Rectal smooth muscle tissue (tissue), 1 donor: ENCODE measurements around the gene GON7.
"Not testable (repeated sequence)": the region's sequence is repeated elsewhere in the genome, so short reads cannot be mapped to it uniquely, and the experiment has no call there.

Experiments used
- H3K27ac ChIP-seq: one replicate; pipeline ENCODE4 v1.7.0; 2013; ENCODE audit warnings: low read depth, low read length, inconsistent platforms
- H3K27me3 ChIP-seq: one replicate; pipeline ENCODE4 v1.7.0; 2013; ENCODE audit warnings: low read length; ENCODE audit not compliant: control insufficient read depth, insufficient read depth
- H3K36me3 ChIP-seq: one replicate; pipeline ENCODE4 v1.7.0; 2013; ENCODE audit warnings: low read length; ENCODE audit not compliant: control insufficient read depth, insufficient read depth
- H3K4me1 ChIP-seq: one replicate; pipeline ENCODE4 v1.7.0; 2013; ENCODE audit warnings: low read length; ENCODE audit not compliant: control insufficient read depth, insufficient read depth
- H3K4me3 ChIP-seq: one replicate; pipeline ENCODE4 v1.7.0; 2013; ENCODE audit warnings: low read length
- H3K9ac ChIP-seq: one replicate; pipeline ENCODE4 v1.7.0; 2013; ENCODE audit warnings: low read length

GON7 gene, protein sequence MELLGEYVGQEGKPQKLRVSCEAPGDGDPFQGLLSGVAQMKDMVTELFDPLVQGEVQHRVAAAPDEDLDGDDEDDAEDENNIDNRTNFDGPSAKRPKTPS

DNA sequence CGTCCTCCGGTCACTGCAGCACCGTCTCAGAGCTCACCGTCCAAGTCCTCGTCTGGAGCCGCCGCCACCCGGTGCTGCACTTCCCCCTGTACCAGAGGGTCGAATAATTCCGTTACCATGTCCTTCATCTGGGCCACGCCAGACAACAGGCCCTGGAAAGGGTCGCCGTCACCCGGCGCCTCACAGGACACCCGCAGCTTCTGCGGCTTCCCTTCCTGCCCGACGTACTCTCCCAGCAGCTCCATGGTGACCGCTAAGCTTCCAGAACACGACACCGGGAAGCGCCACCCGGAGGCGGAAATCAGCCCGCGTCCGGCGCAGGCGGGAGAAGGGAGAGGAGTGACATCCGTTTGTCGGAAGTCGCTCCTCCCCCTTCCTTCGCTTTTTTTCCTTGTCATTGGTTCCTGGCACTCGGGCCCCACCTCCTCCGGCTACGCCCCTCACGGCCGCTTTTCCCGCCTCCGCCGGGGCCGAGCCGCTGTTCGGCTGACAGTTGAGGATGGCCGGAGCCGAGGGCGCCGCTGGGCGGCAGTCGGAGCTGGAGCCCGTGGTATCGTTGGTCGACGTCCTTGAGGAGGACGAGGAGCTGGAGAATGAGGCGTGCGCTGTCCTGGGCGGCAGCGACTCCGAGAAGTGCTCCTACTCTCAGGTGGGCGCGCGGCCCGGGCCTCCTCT is at the start of gene GON7, which contains the start of gene UBR7:
GON7 (minus strand) TSS at position 273 of the 675 bp plus-strand sequence; CDS start at position 245, 28 bp downstream.
UBR7 (plus strand) TSS at position 464 of the 675 bp plus-strand sequence; CDS start at position 500, 36 bp downstream.
- Histone ChIP-seq H3K9ac (peak within 1 kb of the TSS; percentile 42), H3K4me3 (peak within 1 kb of the TSS; percentile 80), H3K4me1 (peaks cover 3% of the 10 kb centered on the region), H3K27me3 (no peaks in the 10 kb centered on the region), H3K36me3 (no peaks in the 10 kb centered on the region), H3K27ac (peak within 1 kb of the TSS; percentile 78)

DNA sequence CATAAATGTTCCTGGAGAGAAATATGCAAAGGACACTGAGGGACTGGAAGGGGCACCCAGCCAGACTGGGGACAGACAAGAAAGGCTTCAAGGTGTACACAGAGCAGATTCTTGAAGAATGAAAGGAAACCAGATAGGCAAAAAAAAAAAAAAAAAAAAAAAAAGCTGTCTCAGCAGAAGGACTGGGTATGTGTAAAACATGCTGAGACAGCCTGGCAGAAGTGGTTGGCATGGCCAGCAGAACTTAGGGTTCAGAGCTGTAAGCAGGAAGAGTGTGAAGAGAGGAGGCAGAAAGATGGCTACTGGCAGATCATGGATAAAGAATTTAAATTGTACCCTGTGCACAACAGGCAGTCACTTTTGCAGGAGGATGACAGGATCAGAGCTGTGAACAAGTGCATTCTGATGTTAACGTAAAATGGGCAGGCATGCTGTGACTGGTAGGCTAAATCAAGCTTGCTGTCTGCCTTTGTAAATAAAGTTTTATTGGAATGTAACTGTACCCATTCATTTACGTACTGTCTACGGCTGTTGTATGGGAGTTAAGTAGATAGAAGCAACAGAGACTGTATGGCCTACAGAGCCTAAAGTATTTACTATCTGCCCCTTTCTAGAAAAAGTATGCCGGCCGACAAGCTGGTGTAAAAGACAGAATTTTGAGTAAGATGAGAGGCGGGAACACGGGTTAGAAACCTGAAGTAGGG is 42.4 kb upstream of the GON7 start:
- Histone ChIP-seq H3K9ac (no peak overlapping the region), H3K36me3 (peaks cover 14% of the 10 kb centered on the region), H3K27ac (no peak overlapping the region), H3K4me3 (no peak overlapping the region), H3K27me3 (no peaks in the 10 kb centered on the region), H3K4me1 (no peaks in the 10 kb centered on the region)

DNA sequence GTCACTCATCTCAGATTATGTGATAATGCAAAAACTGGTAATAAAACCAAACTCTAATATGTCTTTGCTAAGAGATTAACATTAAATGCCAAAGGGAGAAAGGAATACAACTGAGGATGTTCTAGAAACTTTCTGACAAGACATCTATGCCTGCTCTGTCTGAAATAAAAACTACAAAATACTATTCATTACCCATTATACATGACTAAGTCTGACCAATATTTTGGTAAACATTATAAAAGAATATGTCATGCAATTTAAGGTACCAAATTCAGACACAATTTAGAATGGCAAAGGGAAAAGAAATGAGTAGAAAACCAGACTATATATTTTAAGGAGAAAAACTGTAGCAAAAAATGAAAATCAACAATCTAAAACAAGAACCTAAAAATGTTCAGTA is 39.7 kb upstream of the GON7 start:
- Histone ChIP-seq H3K4me1 (no peaks in the 10 kb centered on the region), H3K9ac (no peak overlapping the region), H3K4me3 (no peak overlapping the region), H3K36me3 (peaks cover 20% of the 10 kb centered on the region), H3K27ac (no peak overlapping the region), H3K27me3 (no peaks in the 10 kb centered on the region)

DNA sequence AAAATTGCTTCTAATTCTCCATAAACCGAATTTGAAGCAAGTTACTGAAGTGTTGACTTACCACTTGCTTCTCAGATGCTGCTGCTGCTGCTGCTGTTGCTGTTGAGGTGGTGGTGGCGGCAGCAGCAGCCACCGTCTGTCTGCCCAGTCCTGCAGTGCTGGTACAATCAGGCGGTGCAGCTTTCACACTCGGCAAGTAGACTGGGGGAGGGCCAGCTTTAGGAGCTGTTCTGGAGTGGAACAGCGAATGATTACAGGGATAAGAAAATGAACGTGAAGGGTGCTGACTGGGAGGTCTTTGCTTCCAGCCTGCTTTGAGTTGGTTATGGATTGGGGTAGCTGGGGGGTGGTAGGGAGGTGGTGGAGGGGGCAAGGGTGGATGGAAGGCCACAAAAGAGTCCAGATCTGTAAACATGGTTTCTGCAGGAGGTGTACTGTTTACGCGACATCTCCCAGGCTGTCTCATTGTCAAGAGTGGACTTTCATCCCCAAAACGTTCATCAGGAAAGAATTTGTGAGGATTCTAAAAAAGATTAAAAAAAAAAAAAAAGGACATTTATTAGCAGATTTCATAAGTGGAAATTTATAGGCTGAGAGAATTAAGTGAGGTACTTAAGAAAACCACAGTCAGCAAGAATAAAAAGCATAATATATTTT is 39.0 kb upstream of the GON7 start:
- no peak overlapping the region for H3K4me3 ChIP-seq
- no peak overlapping the region for H3K9ac ChIP-seq
- H3K36me3 ChIP-seq, result peaks cover 20% of the 10 kb centered on the region
- no peaks in the 10 kb centered on the region for H3K27me3 ChIP-seq
- no peaks in the 10 kb centered on the region for H3K4me1 ChIP-seq
- H3K27ac ChIP-seq, result no peak overlapping the region

DNA sequence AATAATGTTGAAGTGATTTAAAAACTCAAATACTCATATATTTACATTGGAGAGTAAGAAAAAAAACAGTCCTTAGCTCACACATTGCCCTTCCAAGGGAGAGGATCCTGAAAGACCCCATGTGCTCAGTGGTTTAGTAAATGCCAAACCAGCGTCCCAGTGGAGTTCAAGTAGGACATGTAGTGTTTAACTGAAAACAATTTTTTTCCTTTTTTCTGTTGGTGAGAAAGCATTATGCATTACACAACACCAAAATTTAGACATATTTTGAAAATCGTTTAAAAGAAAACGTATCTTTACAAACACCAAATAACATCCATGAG is 33.8 kb upstream of the GON7 start:
- no peak overlapping the region for H3K4me3 ChIP-seq
- H3K9ac ChIP-seq, result no peak overlapping the region
- H3K36me3 ChIP-seq, result peaks cover 9% of the 10 kb centered on the region
- no peaks in the 10 kb centered on the region for H3K27me3 ChIP-seq
- no peak overlapping the region for H3K27ac ChIP-seq
- H3K4me1 ChIP-seq, result no peaks in the 10 kb centered on the region

DNA sequence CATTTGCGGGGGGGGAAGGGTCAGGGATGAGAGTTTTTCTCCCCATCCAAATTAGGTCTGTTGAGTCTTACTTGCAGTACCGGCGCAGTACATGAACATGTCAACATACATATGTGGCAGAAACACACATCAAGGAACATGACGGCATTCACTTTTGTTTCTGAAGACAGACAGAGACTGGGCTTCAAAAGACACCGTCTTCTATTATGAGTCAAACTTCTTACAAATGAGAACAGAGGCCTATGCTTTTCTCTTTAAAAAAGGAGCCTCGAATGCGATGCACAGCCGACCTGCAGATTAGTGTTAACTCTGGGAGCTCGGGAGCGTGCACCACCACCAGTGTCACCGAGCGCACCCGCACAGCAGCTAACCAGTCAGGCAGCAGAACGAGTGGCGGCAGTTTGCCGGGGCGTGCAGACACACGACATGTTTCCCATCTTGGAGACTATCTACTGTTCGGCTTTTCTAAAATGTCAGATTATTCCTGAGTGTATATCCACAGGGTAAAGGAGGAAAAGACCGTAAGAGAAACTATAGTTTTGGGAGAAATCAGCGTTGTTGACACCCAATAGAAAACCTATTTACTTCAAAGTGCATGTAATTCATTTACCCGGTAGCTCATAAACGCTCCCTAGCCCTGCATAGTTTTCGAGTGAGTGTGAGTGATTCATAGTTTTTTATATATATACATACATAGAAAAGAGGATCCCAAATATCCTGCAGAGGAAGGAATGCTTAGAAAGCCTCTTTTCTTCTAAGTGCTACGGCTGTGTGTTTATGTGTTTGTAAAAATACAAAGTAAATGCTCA is 33.2 kb upstream of the GON7 start:
- peaks cover 9% of the 10 kb centered on the region for H3K36me3 ChIP-seq
- H3K4me3 ChIP-seq, result no peak overlapping the region
- no peak overlapping the region for H3K9ac ChIP-seq
- H3K27me3 ChIP-seq, result no peaks in the 10 kb centered on the region
- no peak overlapping the region for H3K27ac ChIP-seq
- H3K4me1 ChIP-seq, result no peaks in the 10 kb centered on the region

DNA sequence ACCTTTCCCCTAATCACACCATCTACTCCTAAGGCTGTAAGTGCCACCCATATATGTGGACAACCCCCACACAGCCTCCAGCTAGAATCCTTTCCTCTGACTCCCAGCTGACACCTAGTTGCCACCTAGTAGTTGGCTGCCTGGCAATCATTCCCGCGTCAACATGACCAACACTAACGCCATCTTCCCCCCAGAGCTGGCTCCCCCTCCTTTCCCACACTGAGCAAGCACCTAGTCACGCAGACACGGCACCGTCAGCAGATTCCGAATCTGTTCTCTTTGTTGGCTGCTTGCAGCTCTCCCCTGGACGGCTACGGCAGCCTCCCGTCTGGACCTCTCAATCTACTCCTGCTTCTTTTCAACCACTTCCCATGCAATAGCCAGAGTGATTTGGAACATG is 27.9 kb upstream of the GON7 start:
- no peaks in the 10 kb centered on the region for H3K4me1 ChIP-seq
- H3K9ac ChIP-seq, result no peak overlapping the region
- H3K27me3 ChIP-seq, result no peaks in the 10 kb centered on the region
- H3K27ac ChIP-seq, result no peak overlapping the region
- H3K4me3 ChIP-seq, result no peak overlapping the region
- no peaks in the 10 kb centered on the region for H3K36me3 ChIP-seq

DNA sequence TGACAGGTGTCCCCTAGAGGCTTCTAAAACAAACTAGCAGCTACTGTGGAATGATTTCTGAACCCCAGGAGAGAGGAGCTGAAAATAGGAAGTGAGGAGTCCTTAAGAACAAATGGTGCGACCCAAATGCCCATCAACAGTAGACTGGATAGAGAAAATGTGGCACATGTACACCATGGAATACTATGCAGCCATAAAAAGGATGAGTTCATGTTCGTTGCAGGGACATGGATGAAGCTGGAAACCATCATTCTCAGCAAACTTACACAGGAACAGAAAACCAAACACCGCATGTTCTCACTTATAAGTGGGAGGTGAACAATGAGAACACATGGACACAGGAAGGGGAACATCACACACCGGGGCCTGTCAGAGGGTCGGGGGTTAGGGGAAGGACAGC is 26.2 kb upstream of the GON7 start:
- not testable (repeated sequence) for H3K27ac ChIP-seq, H3K9ac ChIP-seq, H3K4me3 ChIP-seq, H3K27me3 ChIP-seq, H3K4me1 ChIP-seq, H3K36me3 ChIP-seq

DNA sequence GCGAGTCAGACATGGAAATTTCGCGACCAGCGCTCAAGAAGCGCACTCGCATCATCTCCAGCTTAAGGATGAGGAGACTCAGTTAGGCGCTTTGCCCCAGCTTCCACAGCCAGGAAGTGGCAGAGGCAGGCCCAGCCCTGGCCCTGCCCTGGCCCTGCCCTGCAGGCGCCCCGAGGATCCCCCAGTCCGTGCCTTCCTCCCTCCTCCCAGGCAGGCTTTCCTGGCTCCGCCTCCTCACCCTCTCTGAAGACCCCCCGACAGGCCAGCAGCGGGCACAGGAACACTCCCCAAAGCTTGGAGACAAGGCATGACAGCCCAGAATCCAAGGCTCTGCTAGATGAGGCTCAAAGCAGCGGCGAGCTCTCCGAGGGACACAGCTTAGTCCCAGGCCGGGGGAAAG is 25.3 kb upstream of the GON7 start:
- no peak overlapping the region for H3K4me3 ChIP-seq
- H3K4me1 ChIP-seq, result no peaks in the 10 kb centered on the region
- no peak overlapping the region for H3K9ac ChIP-seq
- H3K27me3 ChIP-seq, result no peaks in the 10 kb centered on the region
- H3K27ac ChIP-seq, result no peak overlapping the region
- peaks cover 4% of the 10 kb centered on the region for H3K36me3 ChIP-seq

DNA sequence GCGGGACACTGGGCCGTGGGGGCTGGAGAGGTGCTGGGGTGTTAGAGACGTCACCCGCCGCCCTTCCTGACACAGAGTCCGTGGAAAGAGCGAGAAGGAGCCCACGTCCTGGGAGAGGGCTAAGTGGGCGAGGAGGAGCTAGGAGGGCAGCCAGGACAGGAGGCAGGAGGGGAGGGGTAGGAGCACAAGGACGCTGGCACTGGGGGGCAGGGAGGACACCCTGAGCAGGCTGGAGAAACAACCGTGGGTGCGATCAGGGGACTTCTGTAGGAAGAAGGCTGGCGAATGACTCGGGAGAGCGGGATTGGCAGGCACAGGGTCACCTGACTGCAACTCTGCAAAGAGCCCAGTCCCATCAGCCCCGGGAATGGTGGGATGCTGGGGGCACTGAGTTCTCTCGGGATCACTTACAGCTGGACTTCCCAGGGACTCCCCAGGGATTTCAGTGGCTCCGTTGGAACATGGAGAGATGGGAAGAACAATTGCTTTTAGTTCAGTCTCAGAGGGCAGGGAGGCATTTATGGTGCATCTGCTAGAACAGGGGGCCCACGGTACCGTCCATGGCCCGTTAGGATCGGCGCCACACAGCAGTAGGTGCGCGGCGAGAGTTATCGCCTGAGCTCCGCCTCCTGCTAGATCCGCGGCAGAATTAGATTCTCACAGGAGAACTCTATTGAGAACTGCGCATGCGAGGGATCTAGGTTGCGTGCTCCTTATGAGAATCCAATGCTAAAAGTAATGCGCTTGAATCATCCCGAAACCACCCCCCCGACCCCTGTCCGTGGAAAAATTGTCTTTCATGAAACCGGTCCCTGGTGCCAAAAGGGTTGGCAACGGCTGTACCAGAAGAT is 24.5 kb upstream of the GON7 start:
- Histone ChIP-seq H3K27ac (no peak overlapping the region), H3K4me3 (peak overlapping the region; percentile 63), H3K27me3 (no peaks in the 10 kb centered on the region), H3K4me1 (no peaks in the 10 kb centered on the region), H3K36me3 (peaks cover 8% of the 10 kb centered on the region), H3K9ac (no peak overlapping the region)

DNA sequence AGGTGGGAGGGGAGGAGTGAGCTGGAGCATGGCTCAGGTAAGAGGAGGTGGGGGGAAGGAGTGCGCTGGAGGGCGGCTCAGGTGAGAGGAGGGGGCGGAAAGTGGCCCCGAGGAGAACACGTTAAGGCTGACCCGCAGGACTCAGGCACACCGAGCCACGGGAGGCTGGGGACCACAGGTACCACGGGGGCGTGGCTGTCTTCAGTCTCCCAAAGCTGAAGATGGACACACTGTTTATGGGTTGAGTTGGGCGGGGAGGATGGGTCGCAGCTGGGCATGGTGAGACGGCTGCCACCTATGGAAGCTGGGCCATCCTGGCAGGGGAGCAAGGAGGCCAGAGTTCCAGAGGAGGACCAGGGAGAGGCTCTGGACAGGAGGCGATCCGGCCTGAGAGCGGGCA is 23.7 kb upstream of the GON7 start:
- Histone ChIP-seq H3K4me1 (no peaks in the 10 kb centered on the region), H3K27me3 (no peaks in the 10 kb centered on the region), H3K4me3 (no peak overlapping the region), H3K27ac (no peak overlapping the region), H3K36me3 (peaks cover 8% of the 10 kb centered on the region), H3K9ac (no peak overlapping the region)
